HepG2 (cell line): ENCODE measurements around the gene IMP3. TPM values are rescaled to one million over a fixed set of nuclear protein-coding genes. Genes with fewer than 3 reads are reported as not detected.

ENCODE experiments used
- ATAC-seq: fragments of 200-7000 bp; cut with Tn5 transposase; 3 replicates; pipeline ENCODE4 v1.9.1; 2020; ENCODE audit warnings: mild to moderate bottlenecking, moderate library complexity
- BruUV-seq: library from RNA; stranded (reverse); fragments of 400-500 nt; replicated peaks from 2 replicates; lab custom pipeline; 2021; lab: Mats Ljungman, UMichigan
- CTCF ChIA-PET: fragments of 300-600 bp; formaldehyde crosslinking; extraction: SDS; loops from one replicate; lab custom pipeline; 2021; ENCODE audit warnings: low total read pairs, inconsistent platforms, low intra/inter-chr PET ratio; lab: Yijun Ruan, JAX
- POLR2A ChIA-PET: fragments of 350-600 bp; sonication (Branson Sonifier 250); formaldehyde crosslinking; loops from one replicate; lab custom pipeline; 2020; ENCODE audit warnings: antibody characterized with exemption, inconsistent platforms; lab: Yijun Ruan, JAX
- DNase-seq: peaks from one replicate; pipeline ENCODE4 v3.0.0-alpha.2; 2015; ENCODE audit warnings: low spot score
- FAIRE-seq: peaks from 3 replicates; lab custom pipeline; 2011; peaks lifted over from hg19 to GRCh38; lab: Jason Lieb, UNC
- H2AFZ ChIP-seq: one replicate; pipeline ENCODE4 v1.6.1; 2011; ENCODE audit warnings: low read length, inconsistent platforms
- H3K27ac ChIP-seq: fragments of 300-600 bp; 3 replicates; pipeline ENCODE4 v1.8.0; 2011; ENCODE audit warnings: mixed run types, mild to moderate bottlenecking, mixed read lengths, low read length, inconsistent platforms; ENCODE audit not compliant: insufficient read depth; ENCODE audit errors: extremely low read length
- H3K27me3 ChIP-seq, 2 experiments: fragments of 200-600 bp in 1 of 2; 2 replicates in 1 of 2; 3 replicates in 1 of 2; pipeline versions ENCODE4 v1.6.0 to v1.8.0; 2011; ENCODE audit warnings: low read length in 2 of 2, mild to moderate bottlenecking in 2 of 2, moderate library complexity in 2 of 2, inconsistent platforms in 1 of 2; ENCODE audit not compliant: insufficient read depth in 2 of 2, control insufficient read depth in 1 of 2
- H3K36me3 ChIP-seq, 2 experiments: fragments of 200-600 bp in 1 of 2; replicated peaks in 1 of 2; 2 replicates in 1 of 2; 3 replicates in 1 of 2; pipeline versions ENCODE4 v1.5.1 to v1.8.0; 2011; ENCODE audit warnings: low read length in 2 of 2, inconsistent platforms in 1 of 2; ENCODE audit not compliant: insufficient read depth in 2 of 2, control insufficient read depth in 1 of 2
- H3K4me1 ChIP-seq: 2 replicates; pipeline ENCODE4 v1.5.1; 2012; ENCODE audit warnings: low read length, inconsistent platforms; ENCODE audit not compliant: insufficient read depth
- H3K4me2 ChIP-seq: 2 replicates; pipeline ENCODE4 v1.6.0; 2011; ENCODE audit warnings: low read depth, low read length, inconsistent platforms
- H3K4me3 ChIP-seq, 3 experiments: fragments of 200-600 bp in 1 of 3; sonication (generic), shearing (Covaris generic) in 1 of 3; replicated peaks in 1 of 3; 2 replicates each; pipeline ENCODE4 v1.5.1; 2011 to 2016; ENCODE audit warnings: low read length in 3 of 3, inconsistent platforms in 2 of 3, low read depth in 2 of 3, mild to moderate bottlenecking in 2 of 3, control low read depth in 1 of 3, mixed read lengths in 1 of 3; ENCODE audit not compliant: insufficient read depth in 1 of 3
- H3K79me2 ChIP-seq: one replicate; pipeline ENCODE4 v1.6.1; 2011; ENCODE audit warnings: low read length, inconsistent platforms; ENCODE audit not compliant: insufficient read depth
- H3K9ac ChIP-seq: 2 replicates; pipeline ENCODE4 v1.6.0; 2011; ENCODE audit warnings: mild to moderate bottlenecking, low read depth, low read length, inconsistent platforms; ENCODE audit not compliant: insufficient read depth
- H3K9me3 ChIP-seq: 2 replicates; pipeline ENCODE4 v1.5.1; 2012; ENCODE audit warnings: mild to moderate bottlenecking, low read length
- H4K20me1 ChIP-seq: 2 replicates; pipeline ENCODE4 v1.6.0; 2011; ENCODE audit warnings: inconsistent platforms, mild to moderate bottlenecking, low read length, moderate library complexity; ENCODE audit not compliant: insufficient read depth
- ADNP ChIP-seq: sonication (generic); formaldehyde crosslinking; IDR thresholded peaks from 2 replicates; pipeline ENCODE4 v1.4.0; 2020; ENCODE audit warnings: missing genetic modification reagents
- ARNTL ChIP-seq: sonication (generic); formaldehyde crosslinking; IDR thresholded peaks from 2 replicates; pipeline ENCODE4 v1.4.0; 2020; ENCODE audit warnings: mild to moderate bottlenecking, missing genetic modification reagents
- DDIT3 ChIP-seq: sonication (generic); formaldehyde crosslinking; IDR thresholded peaks from 2 replicates; pipeline ENCODE4 v1.4.0; 2020; ENCODE audit warnings: mild to moderate bottlenecking, missing genetic modification reagents
- DPF2 ChIP-seq: sonication (generic); formaldehyde crosslinking; IDR thresholded peaks from 2 replicates; pipeline ENCODE4 v1.4.0; 2020; ENCODE audit warnings: mild to moderate bottlenecking, low read depth, missing genetic modification reagents, borderline replicate concordance
- DZIP1 ChIP-seq: sonication (generic); formaldehyde crosslinking; IDR thresholded peaks from 2 replicates; pipeline ENCODE4 v1.5.0; 2020; ENCODE audit warnings: mild to moderate bottlenecking, missing genetic modification reagents
- FOXP1 ChIP-seq, 2 experiments: fragments of 450-650 bp in 1 of 2; IDR thresholded peaks; 2 replicates each; pipeline ENCODE4 v1.6.1; 2017 to 2018; ENCODE audit warnings: antibody characterized with exemption in 1 of 2
- MAZ ChIP-seq, 2 experiments: sonication (generic) in 1 of 2; formaldehyde crosslinking in 1 of 2; IDR thresholded peaks; 2 replicates each; pipeline versions ENCODE4 v1.5.0 to v1.6.1; 2012 to 2020; ENCODE audit warnings: low read depth in 2 of 2, mild to moderate bottlenecking in 2 of 2, borderline replicate concordance in 1 of 2, improper control_type of control experiment in 1 of 2, low read length in 1 of 2, missing genetic modification reagents in 1 of 2, moderate library complexity in 1 of 2
- NFKBIZ ChIP-seq: IDR thresholded peaks from 2 replicates; pipeline ENCODE4 v1.6.1; 2018; ENCODE audit warnings: missing genetic modification reagents, missing compliant biosample characterization
- PRPF4 ChIP-seq: fragments of 200-400 bp; formaldehyde crosslinking; IDR thresholded peaks from 2 replicates; pipeline ENCODE4 v1.6.1; 2016; ENCODE audit warnings: low read length, low read depth; ENCODE audit not compliant: poor library complexity, severe bottlenecking
- SMYD3 ChIP-seq: sonication (generic); formaldehyde crosslinking; IDR thresholded peaks from 2 replicates; pipeline ENCODE4 v1.8.1; 2023; ENCODE audit warnings: mild to moderate bottlenecking, missing genetic modification reagents
- ZBTB38 ChIP-seq: sonication (generic); formaldehyde crosslinking; IDR thresholded peaks from 2 replicates; pipeline ENCODE4 v1.5.1; 2020; ENCODE audit warnings: mild to moderate bottlenecking, missing genetic modification reagents
- ZNF337 ChIP-seq: sonication (generic); formaldehyde crosslinking; IDR thresholded peaks from 2 replicates; pipeline ENCODE4 v1.5.1; 2020; ENCODE audit warnings: missing genetic modification reagents, low read depth, mild to moderate bottlenecking, borderline replicate concordance
- ZNF354B ChIP-seq: sonication (generic); formaldehyde crosslinking; IDR thresholded peaks from 2 replicates; pipeline ENCODE4 v1.8.0; 2022; ENCODE audit warnings: mild to moderate bottlenecking, missing genetic modification reagents
- ZNF446 ChIP-seq: sonication (generic); formaldehyde crosslinking; IDR thresholded peaks from 2 replicates; pipeline ENCODE4 v1.5.0; 2020; ENCODE audit warnings: mild to moderate bottlenecking, missing genetic modification reagents
- ZNF501 ChIP-seq: sonication (generic); formaldehyde crosslinking; IDR thresholded peaks from 2 replicates; pipeline ENCODE4 v1.5.1; 2020; ENCODE audit warnings: mild to moderate bottlenecking, moderate library complexity, missing genetic modification reagents
- ZNF598 ChIP-seq: sonication (generic); formaldehyde crosslinking; IDR thresholded peaks from 2 replicates; pipeline ENCODE4 v1.5.1; 2020; ENCODE audit warnings: mild to moderate bottlenecking, missing genetic modification reagents, borderline replicate concordance
- ZNF816 ChIP-seq: sonication (generic); formaldehyde crosslinking; IDR thresholded peaks from 2 replicates; pipeline ENCODE4 v1.8.0; 2022; ENCODE audit warnings: missing genetic modification reagents, mild to moderate bottlenecking, borderline replicate concordance
- ZNF878 ChIP-seq: sonication (generic); formaldehyde crosslinking; IDR thresholded peaks from 2 replicates; pipeline ENCODE4 v1.8.1; 2023; ENCODE audit warnings: mild to moderate bottlenecking, missing genetic modification reagents, moderate library complexity
- WGBS: methylation state at CpG from one replicate; pipeline ENCODE4 v1.1.6; 2017; ENCODE audit warnings: low lambda C conversion rate; 5-methylcytosine and 5-hydroxymethylcytosine counted together
- in situ Hi-C: cut with HindIII; loops from 2 replicates; pipeline ENCODE4 v1.10.0; 2017; ENCODE audit warnings: low pct_unique_long_range_greater_than_20kb; ENCODE audit not compliant: extremely low pct_ligation_motif_present
- intact Hi-C: fragments of 100-400 bp; cut with micrococcal nuclease; formaldehyde crosslinking; loops from one replicate; pipeline ENCODE4 v1.10.0; 2022; ENCODE audit not compliant: unreplicated experiment
- polyA plus RNA-seq, 8 experiments: library from polyadenylated mRNA; depleted of rRNA in 3 of 8; stranded (reverse) in 7 of 8; unstranded in 1 of 8; fragments of >200 nt; fragmentation: Illumina TruSeq in 4 of 8; extraction: Trizol in 4 of 8; gene quantifications; 2 replicates each; pipeline versions ENCODE4 v1.2.1 to v1.2.3, GENCODE V29; 2011 to 2016; ENCODE audit warnings: low read depth in 4 of 8, missing spikeins in 1 of 8, mixed read lengths in 1 of 8; ENCODE audit not compliant: insufficient read depth in 1 of 8
- total RNA-seq, 5 experiments: library from RNA; depleted of rRNA; stranded (reverse); fragments of >200 nt; fragmentation: Illumina TruSeq; extraction: Trizol; gene quantifications; 2 replicates each; pipeline ENCODE4 v1.2.3, GENCODE V29; 2016; ENCODE audit warnings: low read depth in 1 of 5

IMP3 gene
- total and polyA plus RNA-seq, 2 of the 13 experiments (the other 11 are each of a cell fraction or from before 2014, with no cell fraction given), result 38.3 to 143 TPM

GRCh38 chr15:75649848-75650247, 9.8 kb upstream of the IMP3 start:
- BruUV-seq, result no TSS peak
- Histone ChIP-seq H3K9me3 (no peaks in the 10 kb centered on the region), H3K4me1 (peaks cover 72% of the 10 kb centered on the region), H2AFZ (no peak overlapping the region), H3K27ac (no peak overlapping the region), H3K27me3 (no peaks in the 10 kb centered on the region; a peak in 1 of 5 replicates), H3K9ac (peak overlapping the region; percentile 89; the same call in 1 of the 2 replicates), H4K20me1 (peaks cover 17% of the 10 kb centered on the region), H3K79me2 (peaks cover 69% of the 10 kb centered on the region), H3K4me2 (peak overlapping the region; percentile 97), H3K4me3 (peak overlapping the region; percentile 21 to 96 (median 33); a peak in 5 of 6 replicates), H3K36me3 (peaks cover 0 to 1% of the 10 kb centered on the region in 2 experiments; a peak in 2 of 5 replicates)
- FAIRE-seq, result no peak
- no peak for DNase-seq
- ATAC-seq, result no peak
- TF ChIP-seq ZNF354B (no peak), ZNF878 (CRISPR knock-in tag) (no peak), MAZ (IDR thresholded peaks at IDR 0.05; ENCODE audit: borderline replicate concordance, low read depth, low read length) (no peak), MAZ (CRISPR knock-in tag; IDR thresholded peaks at IDR 0.05; ENCODE audit: low read depth) (no peak), NFKBIZ (CRISPR knock-in tag) (no peak), ZNF501 (CRISPR knock-in tag) (0 out of 2 replicates have a peak, but pooled peaks have one; percentile 14), ADNP (CRISPR knock-in tag) (no peak), DDIT3 (no peak), ZNF337 (CRISPR knock-in tag) (no peak), FOXP1 (IDR thresholded peaks at IDR 0.05) (no peak), FOXP1 (CRISPR knock-in tag; IDR thresholded peaks at IDR 0.05) (no peak), ZNF598 (CRISPR knock-in tag) (no peak), ARNTL (no peak), ZNF816 (CRISPR knock-in tag) (no peak), ZBTB38 (CRISPR knock-in tag) (peak; percentile 99), SMYD3 (CRISPR knock-in tag) (no peak), ZNF446 (no peak), DZIP1 (CRISPR knock-in tag) (no peak), PRPF4 (peak; percentile 70), DPF2 (CRISPR knock-in tag) (no peak)
- ChIA-PET POLR2A (interaction anchor here (1.1 to 5.3 kb wide), 3 partner anchors 11 to 196 kb away, joined by 3 to 47 read pairs (median 8); partner anchors contain the start of gene IMP3), CTCF (no interaction called here)
- WGBS, result 92% methylated on average over 10 of the region's 18 CpGs
- intact Hi-C loops (loop anchor here (2.0 kb wide), 1 partner anchor 33 kb away; no protein-coding TSS in a partner anchor), in situ Hi-C loops (loop anchor here (5.0 to 10.0 kb wide), 2 partner anchors 32 to 285 kb away; partner anchors contain the start of gene MAN2C1)
